Measurements from ENCODE around the gene ZFTA.
"Not testable (repeated sequence)": the region's sequence is repeated elsewhere in the genome, so short reads cannot be mapped to it uniquely, and the experiment has no call there.

ZFTA gene

DNA sequence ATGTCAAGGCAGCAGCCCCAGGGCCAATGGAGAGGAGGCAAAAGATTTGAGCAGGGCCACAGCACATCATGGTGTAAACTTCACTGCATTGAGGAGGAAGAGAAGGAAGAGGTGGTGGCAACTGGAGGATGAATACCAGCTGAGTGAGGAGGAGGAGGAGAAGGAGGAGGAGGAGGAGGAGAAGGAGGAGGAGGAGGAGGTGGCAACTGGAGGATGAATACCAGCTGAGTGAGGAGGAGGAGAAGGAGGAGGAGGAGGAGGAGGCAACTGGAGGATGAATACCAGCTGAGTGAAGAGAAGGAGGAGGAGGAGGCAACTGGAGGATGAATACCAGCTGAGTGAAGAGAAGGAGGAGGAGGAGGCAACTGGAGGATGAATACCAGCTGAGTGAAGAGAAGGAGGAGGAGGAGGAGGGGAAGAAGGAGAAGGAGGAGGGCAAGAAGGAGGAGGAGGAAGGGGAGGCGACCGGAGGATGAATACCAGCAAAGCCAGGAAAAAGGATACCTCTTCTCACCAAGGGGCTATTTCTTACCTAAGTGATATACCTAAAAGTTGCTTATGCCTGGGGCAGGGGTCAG, 3.3 kb upstream of the ZFTA start:
- not testable (repeated sequence) for DNase-seq

DNA sequence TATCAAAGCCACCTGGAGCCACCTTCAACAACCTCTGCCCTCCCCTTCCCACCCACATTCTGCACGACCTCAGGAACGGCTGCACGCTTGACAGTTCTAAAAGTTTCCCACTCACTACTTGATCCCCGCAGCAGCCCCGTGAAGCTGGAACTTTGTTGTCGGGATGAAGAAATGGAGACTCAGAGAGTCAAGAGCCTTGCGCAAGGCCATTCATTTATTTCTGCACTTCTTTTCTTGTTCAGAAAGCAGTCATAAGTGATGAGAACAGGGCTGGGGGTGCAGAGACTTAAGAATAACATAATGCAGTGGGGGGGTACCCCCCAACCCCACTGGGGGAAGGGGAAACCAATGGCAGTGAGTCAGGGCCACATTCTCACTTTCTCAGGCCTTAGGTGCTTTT, 2.2 kb upstream of the ZFTA start:
- DNase-seq: no peak

DNA sequence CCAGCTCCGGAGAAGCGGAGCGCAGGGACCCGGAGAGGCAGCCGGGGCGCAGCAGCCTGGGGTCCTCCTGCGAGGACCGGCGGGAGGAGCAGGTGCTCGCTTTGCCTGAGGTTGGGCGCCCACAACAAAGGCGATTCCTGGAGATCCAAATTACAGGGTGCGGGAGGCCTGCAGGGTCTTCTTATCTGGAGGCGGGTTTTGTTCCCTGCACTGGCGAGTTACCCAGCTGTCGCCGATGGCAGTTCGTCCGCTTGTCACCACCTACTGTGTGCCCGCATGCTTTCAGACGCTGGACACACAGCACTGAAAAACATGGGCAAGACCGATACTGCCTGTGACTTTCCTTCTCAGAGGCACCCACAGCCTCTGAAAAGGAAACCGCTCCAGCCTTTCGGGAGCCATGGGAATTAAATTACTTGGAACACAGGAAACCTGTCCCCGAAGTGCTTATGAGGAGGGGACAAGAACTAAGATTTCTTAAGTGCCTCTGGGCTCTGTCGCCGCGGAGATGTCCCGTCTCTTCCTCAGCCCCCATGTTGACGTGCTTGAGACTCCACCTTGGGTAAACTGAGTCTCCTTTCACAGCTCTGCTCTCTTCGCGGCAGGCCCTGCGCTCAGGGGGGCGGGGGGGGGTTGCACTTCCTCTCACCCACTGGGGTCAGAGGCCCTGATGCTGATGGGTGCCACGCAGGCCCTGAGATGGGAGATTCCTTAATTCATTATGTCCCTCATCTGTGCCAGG, 1.3 kb upstream of the ZFTA start:
- no peak for DNase-seq

DNA sequence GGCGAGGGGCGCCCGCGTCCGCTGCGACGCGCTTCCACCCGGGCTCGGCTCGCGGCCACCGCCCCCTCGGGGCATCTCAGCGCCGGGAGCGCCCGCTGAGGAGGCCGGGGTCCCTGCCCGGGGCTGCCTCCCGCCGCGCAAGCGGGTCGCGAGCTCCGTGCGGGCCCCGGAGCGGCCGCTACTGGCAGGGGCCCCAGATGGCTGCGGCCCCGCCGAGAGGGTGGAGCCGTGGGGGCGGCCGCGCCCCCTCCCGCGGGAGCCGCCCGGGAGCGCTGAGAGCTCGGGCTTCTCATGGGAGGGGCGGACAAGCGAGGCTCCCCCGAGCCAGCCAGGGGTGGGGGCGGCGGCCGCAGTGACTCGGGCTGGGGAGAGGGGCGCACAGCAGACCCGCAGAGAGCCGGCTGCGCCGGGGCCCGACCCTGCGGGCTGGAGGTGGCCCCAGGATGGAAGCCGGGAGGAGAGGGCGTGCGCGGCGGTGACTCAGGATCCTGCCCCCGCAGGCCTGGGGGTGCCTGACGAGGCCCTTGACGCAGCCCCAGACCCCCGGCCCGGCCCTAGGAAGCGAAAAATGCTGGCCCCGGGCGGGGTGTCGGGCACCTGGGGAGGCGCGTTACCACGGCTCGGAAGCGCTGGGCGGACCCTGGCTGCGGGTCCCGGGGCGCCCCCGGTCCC, 603 bp upstream of the ZFTA start:
- peak; percentile 13 for DNase-seq

DNA sequence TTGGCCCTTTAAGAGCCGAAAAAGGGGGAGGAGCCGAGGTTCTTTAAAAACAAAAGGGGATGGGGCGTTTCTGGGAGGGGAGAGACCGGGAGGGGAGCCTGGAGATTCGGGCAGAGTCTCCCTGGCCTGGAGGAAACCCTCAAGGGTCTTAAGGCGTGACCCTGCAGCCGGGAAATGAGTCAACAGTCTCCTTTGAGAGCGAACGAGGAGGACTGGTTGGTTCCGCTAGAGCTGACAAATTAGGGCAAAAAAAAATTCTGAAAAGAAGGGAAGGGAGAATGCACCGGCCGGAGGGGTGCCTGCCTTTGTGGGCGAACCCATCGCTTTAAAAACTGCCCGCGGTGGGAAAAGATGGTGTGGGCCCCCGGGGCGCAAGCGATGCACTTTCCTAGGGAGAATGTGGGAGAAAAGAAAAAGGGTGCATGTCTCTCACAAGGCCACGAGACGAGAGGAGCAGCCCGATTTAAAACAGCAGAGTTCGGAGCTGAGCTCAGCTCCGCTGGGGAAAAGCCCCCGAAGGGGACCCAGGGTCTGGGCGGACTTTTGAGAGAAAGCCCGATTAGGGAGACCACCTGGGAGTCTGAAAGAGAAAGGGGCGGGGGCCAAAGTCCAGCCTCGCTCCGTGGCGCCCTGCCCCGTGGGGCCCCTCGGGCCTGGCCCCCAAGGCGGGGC, 874 bp downstream of the ZFTA start:
- DNase-seq: peak; percentile 12

DNA sequence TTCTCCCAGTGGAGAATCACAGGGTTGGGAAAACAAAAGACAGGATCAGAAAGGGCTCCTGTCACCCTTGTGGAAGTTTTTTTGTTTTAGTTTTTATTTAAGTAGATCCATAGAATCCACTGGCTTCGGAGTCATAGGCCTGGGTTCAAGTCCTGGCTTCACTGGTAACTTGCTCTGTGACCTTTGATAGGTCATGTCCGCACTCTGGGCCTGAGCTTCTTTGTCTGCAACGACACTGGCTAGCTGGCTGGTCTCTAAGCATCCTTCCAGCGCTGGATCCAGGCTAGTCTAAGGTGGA, 1.4 kb downstream of the ZFTA start:
- DNase-seq: no peak

DNA sequence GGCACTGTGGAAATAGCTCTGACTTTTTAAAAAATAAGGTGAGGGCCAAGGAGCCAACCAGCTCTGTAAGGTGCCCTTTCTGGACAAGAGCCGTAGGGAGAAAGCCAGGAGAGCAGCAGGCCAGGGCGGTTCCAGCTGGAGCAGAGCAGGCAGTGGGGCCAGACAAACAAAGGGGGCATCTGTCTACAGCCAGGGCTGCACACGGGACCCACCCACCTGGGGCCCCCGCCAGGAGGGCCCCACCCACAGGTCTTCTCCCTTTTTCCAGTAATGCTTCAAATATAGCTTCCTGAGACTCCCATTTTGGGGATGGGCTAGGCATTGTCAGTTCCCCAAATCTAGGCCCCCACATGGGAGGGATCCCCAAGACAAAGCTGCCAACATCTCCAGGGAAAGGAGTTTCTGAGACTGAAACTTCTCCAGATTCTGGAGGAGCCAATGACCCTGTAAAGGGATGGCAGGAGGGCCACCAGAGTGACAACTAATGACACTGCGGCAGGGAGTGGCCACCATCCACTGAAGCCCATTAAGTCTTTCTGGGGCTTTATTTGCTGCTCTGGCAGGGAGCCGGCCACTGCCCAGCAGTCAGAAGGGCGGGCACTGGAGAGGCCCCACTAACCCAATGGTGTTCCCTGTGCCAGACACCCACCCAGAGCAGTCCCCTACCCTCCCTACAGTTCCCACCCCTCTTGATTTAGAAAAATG, 1.9 kb downstream of the ZFTA start:
- no peak for DNase-seq

DNA sequence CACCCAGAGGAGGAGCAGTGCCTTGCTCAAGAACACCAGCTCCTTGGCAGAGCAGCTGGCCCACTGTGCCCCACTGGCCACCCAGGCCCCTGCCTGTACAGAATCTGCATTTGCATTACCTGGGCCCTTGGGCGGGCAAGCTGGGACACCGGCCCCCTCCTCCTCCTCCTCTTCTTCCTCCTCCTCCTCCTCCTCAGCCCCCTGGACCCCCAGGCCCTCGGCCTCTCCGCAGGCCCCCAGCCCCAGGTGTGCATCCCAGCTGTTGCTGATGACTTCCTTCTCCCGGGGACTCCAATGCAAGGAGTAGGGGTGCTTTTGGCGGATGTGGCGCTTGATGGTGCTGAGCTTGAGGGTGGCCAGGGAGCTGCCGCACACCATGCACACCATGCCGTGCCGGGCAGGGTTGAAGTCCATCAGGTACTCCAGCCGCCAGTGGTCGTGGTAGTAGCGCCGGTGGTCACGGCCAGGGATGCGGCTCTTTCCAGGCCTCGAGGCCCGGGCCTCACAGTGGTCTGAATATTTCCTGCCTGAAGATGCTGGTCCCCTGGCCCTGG, 2.8 kb downstream of the ZFTA start:
- DNase-seq: no peak

DNA sequence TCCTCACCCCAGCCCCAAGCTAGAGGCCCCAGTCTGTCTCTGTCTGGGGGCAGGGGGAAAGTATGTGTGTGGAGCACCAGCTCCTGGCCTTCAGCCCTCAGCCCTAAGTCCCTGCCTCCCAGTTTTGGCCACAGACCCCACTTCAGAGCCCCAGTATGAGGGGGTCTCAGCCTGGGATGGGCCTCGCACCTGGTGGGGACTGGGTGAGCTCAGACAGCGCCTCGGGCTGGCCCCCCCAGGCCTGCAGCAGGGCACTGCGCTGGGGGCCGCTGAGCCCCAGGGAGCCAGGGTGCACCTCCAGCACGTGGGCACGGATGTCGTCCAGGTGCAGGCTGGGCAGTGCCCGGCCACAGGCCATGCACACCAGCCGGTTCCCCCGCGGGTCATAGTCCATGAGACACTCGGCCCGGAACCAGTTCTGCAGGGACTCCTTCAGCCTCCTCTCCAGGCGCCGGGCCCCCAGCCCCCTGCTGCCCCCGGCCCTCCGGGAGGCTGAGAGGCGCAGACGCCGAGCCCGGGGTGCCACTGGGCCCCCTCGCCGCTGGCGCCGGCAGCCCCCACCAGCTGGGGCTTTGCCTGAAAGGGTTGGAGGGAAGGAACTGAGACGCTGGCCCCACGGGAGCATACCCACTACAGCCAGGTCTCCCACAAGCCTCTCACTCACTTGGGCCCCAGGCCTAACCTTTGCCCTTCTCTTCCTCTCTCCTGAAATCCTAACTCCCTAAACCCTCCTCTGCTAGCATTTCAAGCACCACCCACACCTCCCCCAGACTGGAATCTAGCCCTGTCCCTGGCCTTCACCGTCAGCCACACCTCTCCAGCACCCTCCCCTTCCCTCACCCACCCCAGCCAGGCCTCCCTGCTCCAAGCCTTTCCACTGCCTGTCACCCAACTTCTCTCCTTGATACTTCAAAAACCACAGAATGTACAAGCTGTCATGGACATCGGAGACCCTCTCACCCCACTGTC, 3.6 kb downstream of the ZFTA start:
- DNase-seq: no peak

DNA sequence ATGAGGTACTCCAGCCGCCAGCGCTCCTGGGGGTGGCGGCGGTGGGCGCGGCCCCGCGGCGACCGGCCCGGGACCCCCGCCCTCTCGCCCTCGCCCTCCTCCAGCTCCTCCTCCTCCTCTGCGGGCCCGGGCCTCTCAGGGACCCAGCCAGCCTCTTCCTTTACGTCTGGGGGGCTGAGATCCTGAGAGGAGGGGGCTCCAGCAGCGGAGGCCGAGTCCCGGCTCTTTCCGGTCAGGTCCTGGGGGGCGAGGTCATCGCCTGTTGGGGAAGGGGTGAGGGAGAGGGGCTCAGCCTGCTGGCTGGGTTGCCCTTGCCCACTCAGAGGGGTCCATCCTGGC, 4.3 kb downstream of the ZFTA start:
- no peak for DNase-seq

DNA sequence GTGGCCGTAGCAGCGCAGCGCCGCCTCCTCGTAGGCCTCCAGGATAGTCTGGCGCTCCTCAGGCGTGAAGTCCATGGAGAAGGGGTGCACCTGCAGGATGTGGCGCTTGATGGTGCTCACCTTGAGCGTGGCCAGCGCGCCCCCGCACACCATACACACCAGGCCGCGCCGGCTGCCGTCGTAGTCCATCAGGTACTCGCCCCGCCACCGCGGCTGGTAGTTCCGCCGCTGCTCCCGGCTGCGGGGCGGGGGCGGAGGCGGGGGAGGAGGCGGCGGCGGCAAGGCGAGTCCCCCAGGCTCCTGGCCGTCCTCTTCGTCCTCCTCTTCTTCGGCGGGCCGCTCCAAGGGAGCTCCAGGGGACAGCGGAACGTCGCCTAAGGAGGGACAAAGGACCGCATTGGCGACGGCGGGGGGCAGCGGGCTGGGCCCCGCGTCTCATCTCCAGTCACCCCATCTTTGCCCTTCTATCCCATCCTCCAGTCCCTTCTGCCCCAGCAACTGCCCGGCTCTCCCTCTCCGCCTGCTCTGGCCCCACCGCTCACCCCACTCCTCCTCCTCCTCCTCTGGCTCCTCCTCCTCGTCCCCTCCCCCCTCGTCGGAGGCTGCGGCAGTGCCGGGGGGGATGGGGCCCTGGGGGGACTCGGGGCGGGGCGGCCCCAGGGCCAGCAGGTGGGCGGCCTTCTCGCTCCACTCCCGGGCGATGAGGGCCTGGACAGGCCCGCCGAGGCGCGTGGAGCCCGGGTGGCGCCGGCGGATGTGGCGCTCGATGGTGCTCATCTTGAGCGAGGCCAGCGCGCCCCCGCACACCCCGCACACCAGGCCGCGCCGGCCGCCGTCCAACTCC, 4.9 kb downstream of the ZFTA start:
- no peak for DNase-seq

DNA sequence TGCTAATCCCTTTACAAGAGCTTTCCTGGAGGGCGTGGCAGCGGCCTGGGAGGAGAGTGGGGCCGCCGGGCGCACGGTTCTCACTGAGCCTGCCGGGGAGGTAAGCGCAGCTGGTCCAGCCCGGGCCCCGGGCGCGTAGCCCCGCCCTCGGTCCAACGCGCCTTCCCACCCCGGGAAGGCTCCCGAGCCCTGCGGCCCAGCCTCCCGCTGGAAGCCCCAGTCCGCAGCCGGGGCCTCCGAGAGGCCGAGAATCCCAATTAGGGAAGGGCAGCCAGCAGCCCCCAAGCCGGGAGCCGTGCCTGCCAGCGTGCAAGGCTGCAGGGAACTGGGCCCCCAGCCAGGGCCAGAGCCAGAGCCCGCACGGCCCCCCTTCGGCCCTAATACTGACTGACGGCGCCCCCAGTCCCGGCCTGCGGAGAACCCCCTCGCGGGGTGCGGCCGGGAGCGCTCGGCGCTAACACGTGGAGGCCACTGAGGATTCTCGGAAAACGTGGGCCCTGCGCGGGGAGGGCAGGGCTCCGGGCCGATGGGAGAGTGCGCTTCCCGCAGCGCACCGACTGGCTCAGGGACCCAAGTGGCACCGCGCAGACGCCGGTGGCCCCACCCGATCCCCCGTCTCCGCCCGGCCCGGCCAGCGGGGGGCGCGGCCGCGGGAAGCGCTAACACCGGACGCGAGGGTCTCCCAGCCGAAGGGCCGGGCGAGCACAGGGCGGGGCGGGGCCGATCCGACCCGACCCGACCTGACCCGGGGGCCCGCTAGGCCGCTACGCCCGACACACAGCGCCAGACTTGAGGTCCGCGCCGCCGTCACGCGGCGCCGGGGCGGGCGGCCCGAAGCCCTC, 5.7 kb downstream of the ZFTA start:
- no peak for DNase-seq

DNA sequence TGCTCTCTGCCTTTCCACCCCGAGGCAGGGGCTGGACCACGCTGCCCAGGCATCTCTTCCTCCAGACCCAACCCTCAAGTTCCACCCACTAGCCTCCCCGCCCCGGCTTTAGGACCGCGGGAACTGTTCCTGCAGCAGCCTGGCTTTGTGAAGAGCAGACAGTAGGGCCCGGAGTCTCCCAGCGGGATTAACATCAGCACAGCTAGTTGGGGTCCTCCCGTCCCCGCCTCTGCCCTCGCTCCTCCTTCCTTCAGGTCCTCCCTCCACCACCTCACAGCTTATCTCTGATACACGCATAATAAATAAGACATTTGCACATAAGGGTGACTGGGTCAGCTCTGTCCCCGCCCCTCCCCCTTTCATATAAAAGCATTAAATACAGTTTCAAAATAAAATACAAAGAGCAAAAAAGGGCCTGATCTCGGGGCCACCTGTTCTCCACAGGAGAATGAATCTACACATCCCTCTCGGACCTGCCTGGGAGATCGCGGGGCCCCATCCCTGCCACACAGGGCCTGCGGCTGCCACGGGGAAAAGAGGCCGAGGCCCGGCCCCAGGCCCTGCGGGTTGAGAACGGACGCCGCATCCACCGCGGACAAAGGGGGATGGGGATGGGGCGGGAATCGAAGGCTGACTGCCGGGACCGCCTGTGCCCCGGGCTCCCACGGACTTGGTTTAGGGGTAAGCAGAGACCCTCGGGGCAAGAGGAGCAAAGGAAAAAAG, 6.5 kb downstream of the ZFTA start:
- no peak for DNase-seq

DNA sequence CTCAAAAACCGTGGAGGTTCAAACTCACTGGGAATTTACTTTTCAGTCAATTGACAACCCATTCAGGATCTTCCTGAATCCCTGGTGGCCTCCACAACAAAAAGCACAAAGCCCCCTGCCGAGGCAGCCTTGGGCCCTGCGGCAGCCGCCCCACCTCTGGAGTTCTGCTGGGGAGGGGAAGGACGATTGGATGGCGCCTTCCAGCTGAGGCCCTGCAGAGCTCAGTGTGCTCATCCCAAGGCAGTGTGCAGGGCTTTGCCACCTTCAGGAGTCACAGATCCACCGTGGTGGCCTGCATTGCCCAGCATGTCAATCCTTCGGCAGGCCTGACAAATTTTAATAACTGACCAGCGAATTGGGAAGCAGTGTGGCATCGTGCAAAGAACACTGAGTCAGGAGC, 7.4 kb downstream of the ZFTA start:
- DNase-seq: no peak

DNA sequence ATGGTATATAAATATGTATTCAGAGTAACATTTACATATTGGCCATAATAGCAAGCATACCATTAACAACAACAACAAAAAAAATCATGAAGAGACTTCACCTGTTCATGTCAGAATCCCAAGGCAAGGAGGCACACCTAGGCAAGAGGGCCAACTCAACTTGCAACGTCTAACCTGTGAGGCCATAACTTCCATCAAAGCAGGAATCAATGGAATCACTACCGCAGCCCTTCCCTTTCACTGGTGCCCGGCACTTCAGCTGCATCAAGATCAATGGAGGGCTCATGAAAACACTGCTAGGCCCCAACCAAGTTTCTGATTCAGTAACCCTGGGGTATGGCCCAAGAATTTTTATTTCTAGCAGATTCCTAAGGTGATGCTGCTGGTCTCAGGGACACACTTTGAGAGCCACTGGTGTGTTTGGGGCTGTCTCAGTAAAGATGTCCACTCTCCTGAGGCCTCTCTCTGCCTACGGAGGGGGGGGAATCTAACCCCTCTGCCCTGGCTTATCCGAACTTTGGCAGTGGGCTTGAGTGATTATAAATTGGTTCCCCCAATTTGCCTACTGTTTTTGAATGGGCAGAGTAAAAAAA, 8.0 kb downstream of the ZFTA start:
- no peak for DNase-seq

DNA sequence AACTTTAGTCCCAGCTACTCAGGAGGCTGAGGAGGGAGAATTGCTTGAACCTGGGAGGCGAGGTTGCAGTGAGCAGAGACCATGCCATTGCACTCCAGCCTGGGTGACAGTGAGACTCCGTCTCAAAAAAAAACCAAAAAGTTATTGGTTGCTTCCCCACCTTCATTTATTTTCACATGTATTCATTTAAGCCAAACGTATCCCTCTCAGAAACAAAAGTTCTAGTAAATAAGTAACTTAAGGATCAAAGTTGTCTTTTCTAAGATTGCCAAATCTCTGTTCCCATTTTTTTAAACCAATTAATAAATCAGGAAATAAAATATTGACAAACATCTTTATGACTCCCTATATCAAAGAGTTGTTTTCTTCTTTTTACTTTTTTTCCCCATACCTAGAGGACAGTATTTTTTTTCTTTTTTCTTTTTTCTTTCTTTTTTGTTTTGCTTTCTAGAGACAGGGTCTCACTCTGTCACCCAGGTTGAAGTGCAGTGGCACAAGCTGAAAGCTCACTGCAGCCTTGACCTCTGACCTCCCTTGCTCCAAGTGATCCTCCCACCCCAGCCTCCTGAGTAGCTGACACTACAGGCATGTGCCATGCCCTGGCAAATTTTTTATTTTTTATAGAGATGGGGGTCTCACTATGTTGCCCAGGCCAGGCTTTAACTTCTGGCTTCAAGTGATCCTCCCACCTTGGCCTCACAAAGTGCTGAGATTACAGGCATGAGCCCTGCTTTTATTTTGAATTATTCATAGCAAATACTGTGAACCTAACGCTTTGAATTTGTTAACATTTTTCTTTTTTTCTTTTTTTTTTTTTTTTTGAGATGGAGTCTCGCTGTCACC, 11.4 kb downstream of the ZFTA start:
- DNase-seq: no peak

DNA sequence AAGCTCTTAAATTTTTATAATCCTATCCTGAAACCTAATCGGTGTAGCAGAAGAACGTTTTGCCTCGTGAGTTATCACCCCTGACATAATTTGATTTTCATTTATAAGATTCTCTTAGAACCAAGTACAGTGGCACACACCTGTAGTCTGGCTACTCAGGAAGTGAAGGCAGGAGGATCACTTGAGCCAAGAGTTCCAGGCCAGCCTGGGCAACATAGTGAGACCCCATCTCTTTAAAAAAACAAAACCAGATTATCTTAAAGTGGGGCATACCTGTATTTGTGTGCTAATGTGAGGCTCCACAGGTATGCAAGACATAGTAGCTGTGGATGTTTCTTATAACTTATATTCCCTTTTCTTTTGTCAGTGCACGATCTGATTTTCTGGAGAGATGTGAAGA, 19.0 kb downstream of the ZFTA start:
- no peak for DNase-seq

DNA sequence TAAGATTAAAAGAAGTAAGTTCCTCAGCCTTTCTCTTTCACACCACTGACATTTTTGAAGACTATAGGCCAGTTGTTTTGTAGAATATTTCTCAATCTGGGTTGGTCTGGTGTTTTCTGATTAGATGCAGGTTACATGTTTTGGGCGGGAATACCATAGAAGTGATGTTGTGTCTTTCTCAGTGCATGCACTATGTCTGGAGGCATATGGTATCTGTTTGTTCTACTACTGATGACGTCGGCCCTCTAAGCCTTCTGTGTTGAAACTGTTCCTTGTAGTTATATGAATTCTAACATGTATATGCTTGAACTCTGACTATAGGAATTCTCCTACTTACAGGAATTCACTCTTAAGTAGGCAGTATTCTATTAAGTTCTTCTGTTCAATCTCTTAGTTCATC, 21.6 kb downstream of the ZFTA start:
- DNase-seq: no peak

Data from activated effector memory CD4-positive, alpha-beta T cell treated with Interleukin-2 at 50 U/mL for 16 hours (primary cell).